NB4 (cell line): ENCODE measurements around the gene CLSTN2.

Experiments used
- DNase-seq: peaks from one replicate; pipeline ENCODE4 v3.0.0; 2010; ENCODE audit warnings: low read depth
- H3K4me3 ChIP-seq: one replicate; pipeline ENCODE4 v1.5.1; 2011; ENCODE audit warnings: mild to moderate bottlenecking, low read depth, low read length, moderate library complexity
- CTCF ChIP-seq: IDR thresholded peaks from one replicate; pipeline ENCODE4 v1.5.1; 2012; ENCODE audit warnings: low read depth, low read length
- MAX ChIP-seq: IDR thresholded peaks from 2 replicates; pipeline ENCODE4 v1.6.1; 2011; ENCODE audit warnings: low read depth, low read length
- MYC ChIP-seq: IDR thresholded peaks from 2 replicates; pipeline ENCODE4 v1.6.1; 2011; ENCODE audit warnings: low read depth, low read length
- POLR2A ChIP-seq: IDR thresholded peaks from 2 replicates; pipeline ENCODE4 v1.6.1; 2011; ENCODE audit warnings: mild to moderate bottlenecking; ENCODE audit not compliant: insufficient read length; ENCODE audit errors: extremely low read depth

Gene CLSTN2

GRCh38 chr3:140023616-140024530 lies 88.9 kb downstream of the CLSTN2 start:
- DNase-seq = no peak
- no peak for TF ChIP-seq MAX
- no peak for TF ChIP-seq POLR2A
- no peak for TF ChIP-seq CTCF
- TF ChIP-seq MYC = no peak
- H3K4me3 ChIP-seq = no peak overlapping the region

- TF ChIP-seq MYC = no peak
- no peak for TF ChIP-seq CTCF
- no peak for TF ChIP-seq MAX
- no peak for TF ChIP-seq POLR2A
- DNase-seq = no peak
- H3K4me3 ChIP-seq = no peak overlapping the region
Measured at GRCh38 chr3:140031170-140031569, 96.2 kb downstream of the CLSTN2 start.

GRCh38 chr3:140034058-140034457 lies 99.1 kb downstream of the CLSTN2 start:
- no peak for DNase-seq
- TF ChIP-seq POLR2A (no peak), CTCF (no peak), MYC (no peak), MAX (no peak)
- no peak overlapping the region for H3K4me3 ChIP-seq

- no peak overlapping the region for H3K4me3 ChIP-seq
- DNase-seq = no peak
- no peak for TF ChIP-seq CTCF
- TF ChIP-seq POLR2A = no peak
Measured at GRCh38 chr3:140035871-140036270, 100.9 kb downstream of the CLSTN2 start.

GRCh38 chr3:140050396-140050795 lies 115.4 kb downstream of the CLSTN2 start:
- DNase-seq = no peak
- TF ChIP-seq POLR2A = no peak
- TF ChIP-seq MYC = no peak
- TF ChIP-seq MAX = no peak
- no peak for TF ChIP-seq CTCF
- no peak overlapping the region for H3K4me3 ChIP-seq
